ENCODE data around the gene COQ6. TPM values are rescaled to one million over a fixed set of nuclear protein-coding genes. Genes with fewer than 3 reads are reported as not detected.

The COQ6 gene
- 18.0 and 20.8 TPM in 2 replicates for total RNA-seq

GRCh38 chr14:73949752-73950734 is at the start of gene COQ6, which contains the start of gene FAM161B:
Gene COQ6, plus strand, starts transcription at chr14:73950302. Its CDS starts 31 bp downstream, at chr14:73950333.
Gene FAM161B, minus strand, starts transcription at chr14:73950094. Its CDS starts 68 bp downstream, at chr14:73950026.

Other genes starting within 250 kb of the COQ6 start
- gene PNMA1, start 235.9 kb upstream of the COQ6 start, total RNA-seq: 17.5 and 19.5 TPM in 2 replicates
- 6.1 and 17.8 TPM in 2 replicates for gene PTGR2, start 98.5 kb upstream of the COQ6 start, total RNA-seq
- gene ZNF410, start 63.4 kb upstream of the COQ6 start, total RNA-seq: 36.7 and 41.3 TPM in 2 replicates
- 2.1 and 2.4 TPM in 2 replicates for gene FAM161B, start 208 bp upstream of the COQ6 start, total RNA-seq
- gene ENTPD5, start 69.0 kb downstream of the COQ6 start, total RNA-seq: 8.2 and 11.9 TPM in 2 replicates
- gene BBOF1, start 69.0 kb downstream of the COQ6 start, total RNA-seq: 1.3 and 5.2 TPM in 2 replicates
- 12.8 and 14.3 TPM in 2 replicates for gene ALDH6A1, start 134.2 kb downstream of the COQ6 start, total RNA-seq
- gene LIN52, start 134.7 kb downstream of the COQ6 start, total RNA-seq: 8.2 and 9.1 TPM in 2 replicates